Measurements from ENCODE around the gene FRMD4B.

The FRMD4B gene

DNA sequence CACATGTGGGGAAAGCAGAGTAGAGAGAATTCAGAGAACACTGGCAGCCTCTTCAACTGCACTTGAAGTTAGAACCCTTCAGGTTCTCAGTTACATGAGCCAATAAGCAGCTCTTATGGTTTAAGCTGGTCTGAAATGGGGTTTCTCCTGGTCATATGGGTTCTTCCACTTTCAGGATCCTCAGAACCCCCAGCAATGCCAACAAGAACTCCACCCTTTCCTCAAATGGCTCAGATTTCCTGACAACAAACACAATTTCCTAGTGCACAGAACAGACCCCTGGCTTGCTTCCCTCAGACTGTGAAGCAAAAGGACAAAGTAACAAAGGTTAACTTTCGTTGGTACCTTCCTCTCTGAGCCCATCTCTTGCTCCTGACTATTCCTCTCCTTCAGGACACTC lies 23.9 kb upstream of the FRMD4B start:
- Histone ChIP-seq H3K36me3 (ENCODE audit: insufficient read depth, low read length) (no peaks in the 10 kb centered on the region), H3K4me3 (no peak overlapping the region), H3K9ac (ENCODE audit: insufficient read length) (no peak overlapping the region), H3K27ac (no peak overlapping the region), H3K9me3 (ENCODE audit: low read depth, low read length) (no peaks in the 10 kb centered on the region)
- TF ChIP-seq EZH2 (IDR thresholded peaks at IDR 0.05) (no peak), POLR2AphosphoS5 (IDR thresholded peaks at IDR 0.05; ENCODE audit: borderline replicate concordance, low read depth, low read length) (no peak), FOXP2 (optimal IDR thresholded peaks at IDR 0.05; ENCODE audit: control extremely low read depth, extremely low read length, insufficient read depth) (no peak)
- DNase-seq (ENCODE audit: low read depth, low spot score), result no peak

GRCh38 chr3:69409011-69409410 lies 23.1 kb upstream of the FRMD4B start:
- Histone ChIP-seq H3K9me3 (ENCODE audit: low read depth, low read length) (no peaks in the 10 kb centered on the region), H3K36me3 (ENCODE audit: insufficient read depth, low read length) (no peaks in the 10 kb centered on the region), H3K27ac (no peak overlapping the region), H3K9ac (ENCODE audit: insufficient read length) (no peak overlapping the region), H3K4me3 (no peak overlapping the region)
- TF ChIP-seq FOXP2 (optimal IDR thresholded peaks at IDR 0.05; ENCODE audit: control extremely low read depth, extremely low read length, insufficient read depth) (no peak), EZH2 (IDR thresholded peaks at IDR 0.05) (no peak), POLR2AphosphoS5 (IDR thresholded peaks at IDR 0.05; ENCODE audit: borderline replicate concordance, low read depth, low read length) (no peak)
- no peak for DNase-seq (ENCODE audit: low read depth, low spot score)

- H3K9me3 ChIP-seq (ENCODE audit: low read depth, low read length), result no peaks in the 10 kb centered on the region
- H3K4me3 ChIP-seq, result no peak overlapping the region
- no peak for TF ChIP-seq EZH2 (IDR thresholded peaks at IDR 0.05)
- TF ChIP-seq POLR2AphosphoS5 (IDR thresholded peaks at IDR 0.05; ENCODE audit: borderline replicate concordance, low read depth, low read length), result no peak
- TF ChIP-seq FOXP2 (optimal IDR thresholded peaks at IDR 0.05; ENCODE audit: control extremely low read depth, extremely low read length, insufficient read depth), result no peak
- no peak for DNase-seq (ENCODE audit: low read depth, low spot score)
- H3K9ac ChIP-seq (ENCODE audit: insufficient read length), result no peak overlapping the region
- H3K36me3 ChIP-seq (ENCODE audit: insufficient read depth, low read length), result no peaks in the 10 kb centered on the region
- no peak overlapping the region for H3K27ac ChIP-seq
Observed at GRCh38 chr3:69408542-69408941, 22.7 kb upstream of the FRMD4B start.

DNA sequence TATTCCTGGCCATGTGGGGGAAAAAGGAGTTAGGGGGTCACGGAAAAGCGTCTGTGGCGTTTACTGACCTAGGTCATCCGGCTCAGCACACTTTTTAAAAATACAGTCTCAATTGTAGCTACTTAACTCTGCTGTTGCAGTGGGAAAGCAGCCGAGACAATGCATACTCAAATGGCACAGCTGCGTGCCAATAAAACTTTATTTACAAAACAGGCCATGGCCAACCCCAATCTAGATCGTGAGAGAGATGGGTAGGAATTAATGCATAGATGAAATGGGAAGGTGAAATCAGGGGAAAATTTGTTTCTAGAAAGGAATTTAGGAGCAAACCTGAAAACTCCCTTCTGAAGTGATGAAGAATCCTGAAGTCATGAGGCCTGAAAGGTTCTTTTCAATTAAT lies 22.0 kb upstream of the FRMD4B start:
- H3K4me3 ChIP-seq, result no peak overlapping the region
- H3K36me3 ChIP-seq (ENCODE audit: insufficient read depth, low read length), result no peaks in the 10 kb centered on the region
- H3K27ac ChIP-seq, result no peak overlapping the region
- no peaks in the 10 kb centered on the region for H3K9me3 ChIP-seq (ENCODE audit: low read depth, low read length)
- TF ChIP-seq EZH2 (IDR thresholded peaks at IDR 0.05) (no peak), POLR2AphosphoS5 (IDR thresholded peaks at IDR 0.05; ENCODE audit: borderline replicate concordance, low read depth, low read length) (no peak)
- DNase-seq (ENCODE audit: low read depth, low spot score), result no peak
- H3K9ac ChIP-seq (ENCODE audit: insufficient read length), result no peak overlapping the region

DNA sequence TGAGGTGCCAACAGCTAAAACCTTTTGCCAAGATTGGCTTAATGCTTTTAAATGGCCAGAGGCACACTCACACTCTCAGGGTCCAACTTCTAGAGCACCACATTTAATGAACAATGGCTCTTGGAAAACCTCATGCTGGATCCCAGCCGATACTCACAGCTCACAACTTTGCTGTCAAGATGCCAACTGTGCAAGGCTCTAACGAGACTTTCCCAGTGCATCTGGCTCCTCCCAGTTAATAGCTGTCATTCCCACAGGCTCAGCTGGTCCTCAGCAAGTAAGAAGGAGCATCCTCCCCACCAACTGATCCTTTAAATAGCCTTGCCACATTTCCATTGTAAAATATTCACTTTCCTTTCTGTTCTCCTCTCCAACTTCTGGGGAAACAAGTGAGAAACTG lies 20.3 kb upstream of the FRMD4B start:
- DNase-seq (ENCODE audit: low read depth, low spot score), result no peak
- no peaks in the 10 kb centered on the region for H3K9me3 ChIP-seq (ENCODE audit: low read depth, low read length)
- H3K9ac ChIP-seq (ENCODE audit: insufficient read length), result no peak overlapping the region
- H3K27ac ChIP-seq, result no peak overlapping the region
- no peaks in the 10 kb centered on the region for H3K36me3 ChIP-seq (ENCODE audit: insufficient read depth, low read length)
- no peak overlapping the region for H3K4me3 ChIP-seq
- TF ChIP-seq EZH2 (IDR thresholded peaks at IDR 0.05) (no peak), POLR2AphosphoS5 (IDR thresholded peaks at IDR 0.05; ENCODE audit: borderline replicate concordance, low read depth, low read length) (no peak), FOXP2 (optimal IDR thresholded peaks at IDR 0.05; ENCODE audit: control extremely low read depth, extremely low read length, insufficient read depth) (no peak)

GRCh38 chr3:69405067-69405466 lies 19.2 kb upstream of the FRMD4B start:
- no peak overlapping the region for H3K27ac ChIP-seq
- no peak for DNase-seq (ENCODE audit: low read depth, low spot score)
- no peak overlapping the region for H3K4me3 ChIP-seq
- no peaks in the 10 kb centered on the region for H3K36me3 ChIP-seq (ENCODE audit: insufficient read depth, low read length)
- H3K9me3 ChIP-seq (ENCODE audit: low read depth, low read length), result no peaks in the 10 kb centered on the region
- no peak overlapping the region for H3K9ac ChIP-seq (ENCODE audit: insufficient read length)
- no peak for TF ChIP-seq POLR2AphosphoS5 (IDR thresholded peaks at IDR 0.05; ENCODE audit: borderline replicate concordance, low read depth, low read length)

GRCh38 chr3:69403454-69403853 lies 17.6 kb upstream of the FRMD4B start:
- Histone ChIP-seq H3K27ac (no peak overlapping the region), H3K9me3 (ENCODE audit: low read depth, low read length) (no peaks in the 10 kb centered on the region), H3K4me3 (no peak overlapping the region), H3K9ac (ENCODE audit: insufficient read length) (no peak overlapping the region), H3K36me3 (ENCODE audit: insufficient read depth, low read length) (no peaks in the 10 kb centered on the region)
- TF ChIP-seq EZH2 (IDR thresholded peaks at IDR 0.05) (no peak), POLR2AphosphoS5 (IDR thresholded peaks at IDR 0.05; ENCODE audit: borderline replicate concordance, low read depth, low read length) (no peak)
- DNase-seq (ENCODE audit: low read depth, low spot score), result no peak

GRCh38 chr3:69400683-69401082 lies 14.8 kb upstream of the FRMD4B start:
- TF ChIP-seq FOXP2 (optimal IDR thresholded peaks at IDR 0.05; ENCODE audit: control extremely low read depth, extremely low read length, insufficient read depth), result no peak
- TF ChIP-seq POLR2AphosphoS5 (IDR thresholded peaks at IDR 0.05; ENCODE audit: borderline replicate concordance, low read depth, low read length), result no peak
- TF ChIP-seq EZH2 (IDR thresholded peaks at IDR 0.05), result no peak
- no peak for DNase-seq (ENCODE audit: low read depth, low spot score)
- H3K9ac ChIP-seq (ENCODE audit: insufficient read length), result no peak overlapping the region
- no peak overlapping the region for H3K4me3 ChIP-seq
- no peaks in the 10 kb centered on the region for H3K36me3 ChIP-seq (ENCODE audit: insufficient read depth, low read length)
- H3K9me3 ChIP-seq (ENCODE audit: low read depth, low read length), result no peaks in the 10 kb centered on the region
- H3K27ac ChIP-seq, result no peak overlapping the region

DNA sequence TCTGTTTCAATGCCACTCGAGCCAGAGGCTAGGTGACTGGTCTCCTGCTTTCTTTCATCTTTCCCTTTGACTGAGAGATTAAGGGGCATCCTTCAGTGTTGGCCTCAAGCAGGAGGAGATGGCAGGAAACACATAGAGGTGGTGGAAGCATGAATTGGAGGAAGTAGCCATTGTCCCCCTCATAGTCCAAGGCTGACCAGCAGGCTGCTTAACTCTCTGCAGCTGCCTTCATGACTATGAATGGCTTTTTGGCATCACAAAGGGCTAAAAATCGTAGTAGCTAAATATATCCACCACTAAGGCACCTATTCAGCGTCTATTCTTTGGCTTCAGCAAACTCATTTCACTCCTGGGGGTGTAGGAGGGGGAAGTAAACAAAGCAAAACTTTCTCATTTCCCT lies 7.0 kb upstream of the FRMD4B start:
- no peak overlapping the region for H3K27ac ChIP-seq
- no peaks in the 10 kb centered on the region for H3K9me3 ChIP-seq (ENCODE audit: low read depth, low read length)
- no peak for DNase-seq (ENCODE audit: low read depth, low spot score)
- H3K9ac ChIP-seq (ENCODE audit: insufficient read length), result no peak overlapping the region
- H3K36me3 ChIP-seq (ENCODE audit: insufficient read depth, low read length), result no peaks in the 10 kb centered on the region
- no peak overlapping the region for H3K4me3 ChIP-seq
- TF ChIP-seq FOXP2 (optimal IDR thresholded peaks at IDR 0.05; ENCODE audit: control extremely low read depth, extremely low read length, insufficient read depth) (no peak), POLR2AphosphoS5 (IDR thresholded peaks at IDR 0.05; ENCODE audit: borderline replicate concordance, low read depth, low read length) (no peak), EZH2 (IDR thresholded peaks at IDR 0.05) (no peak)

All from SK-N-MC (cell line).